ENCODE measurements around the gene TTYH1. TPM values are rescaled to one million over a fixed set of nuclear protein-coding genes. Genes with fewer than 3 reads are reported as not detected.

TTYH1 gene
- total and polyA plus RNA-seq, 9 of the 15 experiments (the other 6 are each of a cell fraction or from before 2014, with no cell fraction given): 0.08 TPM; not detected in 8

DNA sequence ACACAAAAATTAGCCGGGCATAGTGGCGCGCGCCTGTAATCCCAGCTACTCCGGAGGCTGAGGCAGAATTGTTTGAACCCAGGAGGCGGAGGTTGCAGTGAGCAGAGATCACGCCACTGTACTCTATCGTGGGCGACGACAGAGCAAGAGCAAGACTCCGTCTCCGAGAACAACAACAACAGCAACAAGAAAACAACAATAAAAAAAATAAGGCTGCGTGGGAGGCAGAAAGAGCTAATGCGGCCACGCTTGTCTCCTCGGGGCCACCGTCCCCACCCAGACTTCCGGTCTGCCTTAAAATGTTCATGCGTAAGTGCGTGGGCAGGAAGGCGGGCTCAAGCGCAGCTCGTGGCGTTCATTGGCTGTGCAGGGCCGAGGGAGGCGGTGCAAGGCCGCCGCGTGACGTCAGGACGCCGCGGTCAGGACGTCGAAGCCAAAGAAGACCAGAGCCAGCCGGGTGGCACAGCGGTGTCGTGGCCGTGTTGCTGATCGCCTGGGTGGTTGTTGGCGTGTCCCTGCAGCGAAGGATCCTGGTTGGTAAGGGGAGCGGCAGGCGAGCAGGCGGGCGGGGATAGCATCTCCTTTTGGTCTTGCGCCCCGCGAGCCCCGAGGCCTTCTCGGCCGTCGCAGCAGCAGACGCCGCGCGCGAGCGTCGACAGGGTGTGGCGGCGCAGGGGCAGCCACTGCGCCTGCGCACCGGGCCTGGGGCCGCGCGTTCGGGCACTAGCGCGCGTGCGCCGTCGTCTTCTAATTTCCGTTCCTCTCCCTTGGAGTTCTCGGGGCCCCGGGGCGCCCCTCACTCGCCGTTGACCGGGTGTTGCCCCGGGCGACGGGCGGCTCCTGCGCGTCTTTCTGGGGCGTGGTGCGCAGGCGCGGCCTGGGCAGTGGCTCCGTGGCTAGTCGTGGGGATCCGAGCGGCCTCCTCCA lies 33.8 kb downstream of the TTYH1 start, which contains the start of gene LENG8 (continued):
- TF ChIP-seq, protein P1, sequence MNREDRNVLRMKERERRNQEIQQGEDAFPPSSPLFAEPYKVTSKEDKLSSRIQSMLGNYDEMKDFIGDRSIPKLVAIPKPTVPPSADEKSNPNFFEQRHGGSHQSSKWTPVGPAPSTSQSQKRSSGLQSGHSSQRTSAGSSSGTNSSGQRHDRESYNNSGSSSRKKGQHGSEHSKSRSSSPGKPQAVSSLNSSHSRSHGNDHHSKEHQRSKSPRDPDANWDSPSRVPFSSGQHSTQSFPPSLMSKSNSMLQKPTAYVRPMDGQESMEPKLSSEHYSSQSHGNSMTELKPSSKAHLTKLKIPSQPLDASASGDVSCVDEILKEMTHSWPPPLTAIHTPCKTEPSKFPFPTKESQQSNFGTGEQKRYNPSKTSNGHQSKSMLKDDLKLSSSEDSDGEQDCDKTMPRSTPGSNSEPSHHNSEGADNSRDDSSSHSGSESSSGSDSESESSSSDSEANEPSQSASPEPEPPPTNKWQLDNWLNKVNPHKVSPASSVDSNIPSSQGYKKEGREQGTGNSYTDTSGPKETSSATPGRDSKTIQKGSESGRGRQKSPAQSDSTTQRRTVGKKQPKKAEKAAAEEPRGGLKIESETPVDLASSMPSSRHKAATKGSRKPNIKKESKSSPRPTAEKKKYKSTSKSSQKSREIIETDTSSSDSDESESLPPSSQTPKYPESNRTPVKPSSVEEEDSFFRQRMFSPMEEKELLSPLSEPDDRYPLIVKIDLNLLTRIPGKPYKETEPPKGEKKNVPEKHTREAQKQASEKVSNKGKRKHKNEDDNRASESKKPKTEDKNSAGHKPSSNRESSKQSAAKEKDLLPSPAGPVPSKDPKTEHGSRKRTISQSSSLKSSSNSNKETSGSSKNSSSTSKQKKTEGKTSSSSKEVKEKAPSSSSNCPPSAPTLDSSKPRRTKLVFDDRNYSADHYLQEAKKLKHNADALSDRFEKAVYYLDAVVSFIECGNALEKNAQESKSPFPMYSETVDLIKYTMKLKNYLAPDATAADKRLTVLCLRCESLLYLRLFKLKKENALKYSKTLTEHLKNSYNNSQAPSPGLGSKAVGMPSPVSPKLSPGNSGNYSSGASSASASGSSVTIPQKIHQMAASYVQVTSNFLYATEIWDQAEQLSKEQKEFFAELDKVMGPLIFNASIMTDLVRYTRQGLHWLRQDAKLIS (CRISPR knock-in tag; IDR thresholded peaks at IDR 0.05): 0 out of 2 replicates have a peak, but pooled peaks have one; percentile 42
- no peak for TF ChIP-seq MCM5 (IDR thresholded peaks at IDR 0.05; ENCODE audit: low read depth)
- peak; percentile 72; the same call in 1 of the 2 replicates for TF ChIP-seq NBN (IDR thresholded peaks at IDR 0.05; ENCODE audit: low read depth)
- peak; percentile 94 for TF ChIP-seq CXXC5 (CRISPR knock-in tag; IDR thresholded peaks at IDR 0.05)
- TF ChIP-seq POU5F1 (IDR thresholded peaks at IDR 0.05; ENCODE audit: borderline replicate concordance, low read depth, low read length, partially characterized antibody): peak; percentile 58
- TF ChIP-seq, protein P2, sequence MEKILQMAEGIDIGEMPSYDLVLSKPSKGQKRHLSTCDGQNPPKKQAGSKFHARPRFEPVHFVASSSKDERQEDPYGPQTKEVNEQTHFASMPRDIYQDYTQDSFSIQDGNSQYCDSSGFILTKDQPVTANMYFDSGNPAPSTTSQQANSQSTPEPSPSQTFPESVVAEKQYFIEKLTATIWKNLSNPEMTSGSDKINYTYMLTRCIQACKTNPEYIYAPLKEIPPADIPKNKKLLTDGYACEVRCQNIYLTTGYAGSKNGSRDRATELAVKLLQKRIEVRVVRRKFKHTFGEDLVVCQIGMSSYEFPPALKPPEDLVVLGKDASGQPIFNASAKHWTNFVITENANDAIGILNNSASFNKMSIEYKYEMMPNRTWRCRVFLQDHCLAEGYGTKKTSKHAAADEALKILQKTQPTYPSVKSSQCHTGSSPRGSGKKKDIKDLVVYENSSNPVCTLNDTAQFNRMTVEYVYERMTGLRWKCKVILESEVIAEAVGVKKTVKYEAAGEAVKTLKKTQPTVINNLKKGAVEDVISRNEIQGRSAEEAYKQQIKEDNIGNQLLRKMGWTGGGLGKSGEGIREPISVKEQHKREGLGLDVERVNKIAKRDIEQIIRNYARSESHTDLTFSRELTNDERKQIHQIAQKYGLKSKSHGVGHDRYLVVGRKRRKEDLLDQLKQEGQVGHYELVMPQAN (IDR thresholded peaks at IDR 0.05; ENCODE audit: borderline replicate concordance): no peak; the same call in 1 of the 2 replicates
- TF ChIP-seq RAD51 (IDR thresholded peaks at IDR 0.05; ENCODE audit: borderline replicate concordance, low read depth): no peak
- peak; percentile 90 for TF ChIP-seq MEIS2 (IDR thresholded peaks at IDR 0.05; ENCODE audit: partially characterized antibody)
- peak; percentile 48 for TF ChIP-seq SP2 (IDR thresholded peaks at IDR 0.05; ENCODE audit: extremely low read depth, low read depth, low read length, poor library complexity, severe bottlenecking)
- TF ChIP-seq, protein P3, sequence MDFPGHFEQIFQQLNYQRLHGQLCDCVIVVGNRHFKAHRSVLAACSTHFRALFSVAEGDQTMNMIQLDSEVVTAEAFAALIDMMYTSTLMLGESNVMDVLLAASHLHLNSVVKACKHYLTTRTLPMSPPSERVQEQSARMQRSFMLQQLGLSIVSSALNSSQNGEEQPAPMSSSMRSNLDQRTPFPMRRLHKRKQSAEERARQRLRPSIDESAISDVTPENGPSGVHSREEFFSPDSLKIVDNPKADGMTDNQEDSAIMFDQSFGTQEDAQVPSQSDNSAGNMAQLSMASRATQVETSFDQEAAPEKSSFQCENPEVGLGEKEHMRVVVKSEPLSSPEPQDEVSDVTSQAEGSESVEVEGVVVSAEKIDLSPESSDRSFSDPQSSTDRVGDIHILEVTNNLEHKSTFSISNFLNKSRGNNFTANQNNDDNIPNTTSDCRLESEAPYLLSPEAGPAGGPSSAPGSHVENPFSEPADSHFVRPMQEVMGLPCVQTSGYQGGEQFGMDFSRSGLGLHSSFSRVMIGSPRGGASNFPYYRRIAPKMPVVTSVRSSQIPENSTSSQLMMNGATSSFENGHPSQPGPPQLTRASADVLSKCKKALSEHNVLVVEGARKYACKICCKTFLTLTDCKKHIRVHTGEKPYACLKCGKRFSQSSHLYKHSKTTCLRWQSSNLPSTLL (IDR thresholded peaks at IDR 0.05): no peak
- no peak for TF ChIP-seq ZNF239 (CRISPR knock-in tag; IDR thresholded peaks at IDR 0.05)
- TF ChIP-seq, protein P4, sequence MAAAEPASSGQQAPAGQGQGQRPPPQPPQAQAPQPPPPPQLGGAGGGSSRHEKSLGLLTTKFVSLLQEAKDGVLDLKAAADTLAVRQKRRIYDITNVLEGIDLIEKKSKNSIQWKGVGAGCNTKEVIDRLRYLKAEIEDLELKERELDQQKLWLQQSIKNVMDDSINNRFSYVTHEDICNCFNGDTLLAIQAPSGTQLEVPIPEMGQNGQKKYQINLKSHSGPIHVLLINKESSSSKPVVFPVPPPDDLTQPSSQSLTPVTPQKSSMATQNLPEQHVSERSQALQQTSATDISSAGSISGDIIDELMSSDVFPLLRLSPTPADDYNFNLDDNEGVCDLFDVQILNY (CRISPR knock-in tag; IDR thresholded peaks at IDR 0.05): 0 out of 2 replicates have a peak, but pooled peaks have one; percentile 33
- no peak for TF ChIP-seq RFX5 (IDR thresholded peaks at IDR 0.05; ENCODE audit: low read depth, low read length)
- TF ChIP-seq TGIF2 (CRISPR knock-in tag; IDR thresholded peaks at IDR 0.05): no peak
- no peak for TF ChIP-seq KLF10 (CRISPR knock-in tag; IDR thresholded peaks at IDR 0.05)
- no peak for TF ChIP-seq ZNF347 (CRISPR knock-in tag; IDR thresholded peaks at IDR 0.05; ENCODE audit: low read depth)

Measured in K562 (cell line).